ENCODE results near the gene TAPT1. TPM values are rescaled to one million over a fixed set of nuclear protein-coding genes. Genes with fewer than 3 reads are reported as not detected.
"Not testable (repeated sequence)": the region's sequence is repeated elsewhere in the genome, so short reads cannot be mapped to it uniquely, and the experiment has no call there.

The TAPT1 gene
- total and polyA plus RNA-seq, 10 donors, result 10.7 to 53.7 (median 42.4) TPM

DNA sequence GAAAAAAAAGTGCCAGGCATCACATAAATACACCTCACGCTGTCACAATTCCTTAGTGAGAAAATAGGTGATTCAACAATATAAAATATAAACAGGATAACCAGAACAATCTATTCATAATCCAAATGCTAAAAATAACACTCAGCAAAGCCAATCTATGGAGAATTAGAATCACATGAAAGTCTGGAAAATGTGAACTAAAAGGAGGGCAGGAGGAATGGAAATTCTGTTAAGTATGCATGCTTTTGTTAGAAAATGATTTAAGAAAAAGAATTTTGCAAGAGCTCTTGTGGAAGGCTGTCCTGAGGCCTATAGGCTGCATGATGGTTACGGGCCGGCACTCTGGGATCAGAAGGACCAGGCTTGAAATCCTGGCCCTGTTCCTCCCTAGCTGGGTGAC, 71.8 kb downstream of the TAPT1 start:
- 88 to 99% (median 95%) methylated on average over 3 of the region's 3 CpGs for WGBS, 5 donors
- H3K4me3 ChIP-seq, result no peak overlapping the region

DNA sequence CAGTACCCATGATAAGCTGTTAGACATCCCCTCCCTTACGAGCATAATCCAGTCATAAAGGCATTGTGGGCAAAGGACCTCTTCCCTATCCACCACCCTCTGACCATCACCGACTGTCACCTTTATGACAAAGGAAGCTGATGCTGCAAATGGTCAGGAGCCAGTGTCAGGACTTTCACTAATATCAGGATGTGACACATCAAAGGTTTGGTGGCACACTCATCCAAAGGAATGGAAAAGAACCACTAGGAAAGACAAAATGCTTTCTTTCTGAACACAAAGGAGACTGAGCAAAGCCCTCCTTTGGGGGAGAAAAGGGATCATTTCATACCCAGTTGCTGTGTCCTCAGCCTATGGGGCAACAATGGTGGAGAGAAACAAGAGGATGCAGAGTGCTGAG, 75.6 kb downstream of the TAPT1 start:
- no peak for DNase-seq
- TF ChIP-seq POLR2A (IDR thresholded peaks at IDR 0.05), result no peak
- TF ChIP-seq POLR2AphosphoS5 (IDR thresholded peaks at IDR 0.05), result no peak
- TF ChIP-seq, protein P1, sequence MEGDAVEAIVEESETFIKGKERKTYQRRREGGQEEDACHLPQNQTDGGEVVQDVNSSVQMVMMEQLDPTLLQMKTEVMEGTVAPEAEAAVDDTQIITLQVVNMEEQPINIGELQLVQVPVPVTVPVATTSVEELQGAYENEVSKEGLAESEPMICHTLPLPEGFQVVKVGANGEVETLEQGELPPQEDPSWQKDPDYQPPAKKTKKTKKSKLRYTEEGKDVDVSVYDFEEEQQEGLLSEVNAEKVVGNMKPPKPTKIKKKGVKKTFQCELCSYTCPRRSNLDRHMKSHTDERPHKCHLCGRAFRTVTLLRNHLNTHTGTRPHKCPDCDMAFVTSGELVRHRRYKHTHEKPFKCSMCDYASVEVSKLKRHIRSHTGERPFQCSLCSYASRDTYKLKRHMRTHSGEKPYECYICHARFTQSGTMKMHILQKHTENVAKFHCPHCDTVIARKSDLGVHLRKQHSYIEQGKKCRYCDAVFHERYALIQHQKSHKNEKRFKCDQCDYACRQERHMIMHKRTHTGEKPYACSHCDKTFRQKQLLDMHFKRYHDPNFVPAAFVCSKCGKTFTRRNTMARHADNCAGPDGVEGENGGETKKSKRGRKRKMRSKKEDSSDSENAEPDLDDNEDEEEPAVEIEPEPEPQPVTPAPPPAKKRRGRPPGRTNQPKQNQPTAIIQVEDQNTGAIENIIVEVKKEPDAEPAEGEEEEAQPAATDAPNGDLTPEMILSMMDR (IDR thresholded peaks at IDR 0.05 in 8 of 11, conservative IDR thresholded peaks at IDR 0.05 in 3 of 11), result no peak
- WGBS, 5 donors, result 89 to 93% (median 91%) methylated on average over 2 of the region's 2 CpGs
- Histone ChIP-seq H3K27ac (no peak overlapping the region), H3K36me3 (no peaks in the 10 kb centered on the region), H3K4me3 (no peak overlapping the region), H3K9me3 (peaks cover 0 to 12% (median 9%) of the 10 kb centered on the region in 8 donors), H3K4me1 (no peaks in the 10 kb centered on the region), H3K27me3 (replicated peaks in 1 of 7) (no peaks in the 10 kb centered on the region)
- intact Hi-C loops (cut with DNase I; ENCODE audit: low total_unique reads), result no loop called here

More for the DNA sequence above, 71.8 kb downstream of the TAPT1 start:
- Histone ChIP-seq H3K9me3 (no peaks in the 10 kb centered on the region), H3K27me3 (replicated peaks in 1 of 7) (no peaks in the 10 kb centered on the region), H3K27ac (no peak overlapping the region), H3K4me1 (no peaks in the 10 kb centered on the region), H3K36me3 (peaks cover 0 to under 1% (median 0%) of the 10 kb centered on the region in 6 donors)
- intact Hi-C loops (cut with DNase I; ENCODE audit: low total_unique reads), result no loop called here
- TF ChIP-seq, protein P1 (IDR thresholded peaks at IDR 0.05 in 8 of 11, conservative IDR thresholded peaks at IDR 0.05 in 3 of 11), result no peak
- no peak for TF ChIP-seq POLR2AphosphoS5 (IDR thresholded peaks at IDR 0.05)
- TF ChIP-seq POLR2A (IDR thresholded peaks at IDR 0.05), result no peak
- DNase-seq, result no peak

DNA sequence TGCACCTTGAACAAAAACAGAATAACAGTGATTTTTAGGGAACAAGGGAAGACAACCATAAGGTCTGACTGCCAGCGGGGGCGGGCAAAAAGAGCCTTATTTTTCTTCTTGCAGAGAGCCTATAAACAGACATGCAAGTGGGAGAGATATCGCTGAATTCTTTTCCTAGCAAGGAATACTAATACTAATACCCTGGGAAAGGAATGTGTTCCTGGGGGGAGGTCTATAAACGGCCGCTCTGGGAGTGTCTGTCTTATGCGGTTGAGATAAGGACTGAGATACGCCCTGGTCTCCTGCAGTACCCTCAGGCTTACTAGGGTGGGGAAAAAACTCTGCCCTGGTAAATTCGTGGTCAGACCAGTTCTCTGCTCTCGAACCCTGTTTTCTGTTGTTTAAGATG, 81.4 kb downstream of the TAPT1 start:
- H3K27me3 ChIP-seq (replicated peaks in 1 of 7); H3K36me3 ChIP-seq; H3K27ac ChIP-seq; H3K4me1 ChIP-seq; intact Hi-C loops (cut with DNase I; ENCODE audit: low total_unique reads); H3K4me3 ChIP-seq; DNase-seq: not testable (repeated sequence)
- 87 to 92% (median 92%) methylated on average over 9 of the region's 9 CpGs for WGBS, 5 donors
- H3K9me3 ChIP-seq, result peaks cover 0 to 62% (median 31%) of the 10 kb centered on the region in 8 donors

DNA sequence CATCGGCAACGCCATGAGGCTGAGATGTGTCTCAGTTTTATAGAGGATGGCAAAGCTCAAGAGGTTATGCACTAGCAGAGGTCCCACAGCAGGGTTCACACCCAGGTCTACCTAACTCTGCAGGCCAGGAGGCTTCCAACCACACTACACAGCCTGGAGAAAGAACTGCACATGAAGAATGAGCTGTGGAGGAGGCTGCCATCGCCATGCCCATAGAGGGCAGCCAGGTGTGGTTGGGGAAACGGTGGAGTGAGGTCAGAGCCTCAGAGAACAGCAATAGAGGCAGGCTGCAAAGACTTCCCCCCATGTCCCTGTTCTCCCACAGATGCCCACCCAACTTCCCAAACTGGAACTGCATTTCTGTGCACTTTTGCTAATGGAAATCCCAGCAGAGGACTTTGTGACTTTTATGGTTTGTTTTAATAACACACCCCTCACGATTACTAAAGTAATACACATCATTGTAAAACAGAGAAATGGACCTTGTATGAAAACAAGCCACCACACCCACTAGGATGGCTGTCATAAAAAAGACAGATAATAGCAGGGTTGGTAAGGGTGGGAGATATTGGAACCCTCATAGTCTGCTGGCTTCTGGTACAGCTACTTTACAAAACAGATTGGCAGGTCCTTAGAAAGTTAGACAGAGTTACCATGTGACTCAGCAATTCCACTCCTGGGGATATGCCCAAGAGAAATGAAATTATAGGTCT, 83.5 kb downstream of the TAPT1 start:
- H3K27me3 ChIP-seq (replicated peaks in 1 of 7), result peaks cover 0 to 7% (median 0%) of the 10 kb centered on the region in 7 donors
- H3K27ac ChIP-seq, result no peak overlapping the region
- peaks cover 0 to 62% (median 31%) of the 10 kb centered on the region in 8 donors for H3K9me3 ChIP-seq
- no peak for DNase-seq
- 80 to 89% (median 88%) methylated on average over 5 of the region's 5 CpGs for WGBS, 5 donors
- H3K4me1 ChIP-seq, result no peaks in the 10 kb centered on the region
- H3K4me3 ChIP-seq, result no peak overlapping the region
- TF ChIP-seq, protein P1 (IDR thresholded peaks at IDR 0.05 in 8 of 11, conservative IDR thresholded peaks at IDR 0.05 in 3 of 11), result no peak
- TF ChIP-seq POLR2A (IDR thresholded peaks at IDR 0.05) (no peak), POLR2AphosphoS5 (IDR thresholded peaks at IDR 0.05) (no peak)
- intact Hi-C loops (cut with DNase I; ENCODE audit: low total_unique reads), result no loop called here
- no peaks in the 10 kb centered on the region for H3K36me3 ChIP-seq
